GM12878 (cell line): Measurements from ENCODE around the gene TXNDC17. TPM values are rescaled to one million over a fixed set of nuclear protein-coding genes. Genes with fewer than 3 reads are reported as not detected.

Experiments used
- ATAC-seq: fragments of 200-7000 bp; cut with Tn5 transposase; 3 replicates; pipeline ENCODE4 v1.9.1; 2020; ENCODE audit warnings: mild to moderate bottlenecking, moderate library complexity
- BruUV-seq: library from RNA; stranded (reverse); fragments of 400-500 nt; replicated peaks from 2 replicates; lab custom pipeline; 2021; lab: Mats Ljungman, UMichigan
- CTCF ChIA-PET: fragments of 300-600 bp; sonication (Branson Sonifier 250); formaldehyde crosslinking; extraction: SDS; loops from one replicate; lab custom pipeline; 2021; ENCODE audit warnings: inconsistent platforms; lab: Yijun Ruan, JAX
- POLR2A ChIA-PET: fragments of 350-600 bp; formaldehyde crosslinking; extraction: SDS; loops from one replicate; lab custom pipeline; 2021; ENCODE audit warnings: inconsistent platforms; lab: Charles Lee
- RAD21 ChIA-PET: fragments of 300-600 bp; sonication (Branson Sonifier 250); formaldehyde crosslinking; loops from one replicate; lab custom pipeline; 2023; ENCODE audit warnings: antibody characterized with exemption; ENCODE audit not compliant: unreplicated experiment; lab: Charles Lee
- SMC1A ChIA-PET: fragments of 300-600 bp; sonication (Branson Sonifier 250); formaldehyde crosslinking; loops from one replicate; lab custom pipeline; 2023; ENCODE audit not compliant: unreplicated experiment, uncharacterized antibody; lab: Charles Lee
- DNase-seq: peaks from one replicate; pipeline ENCODE4 v3.0.0-alpha.2; 2011; ENCODE audit warnings: low read depth, low spot score
- FAIRE-seq: peaks from 3 replicates; lab custom pipeline; 2011; peaks lifted over from hg19 to GRCh38; lab: Jason Lieb, UNC
- H2AFZ ChIP-seq: 2 replicates; pipeline ENCODE4 v1.6.0; 2011; ENCODE audit warnings: low read depth, low read length, control low read depth; ENCODE audit not compliant: control insufficient read depth
- H3K27ac ChIP-seq: 2 replicates; pipeline ENCODE4 v1.5.1; 2011; ENCODE audit warnings: control low read depth; ENCODE audit not compliant: control insufficient read depth, insufficient read depth
- H3K27me3 ChIP-seq, 2 experiments: replicated peaks in 1 of 2; 2 replicates each; pipeline versions ENCODE4 v1.6.0 to v1.6.1; 2011; ENCODE audit warnings: low read length in 1 of 2; ENCODE audit not compliant: control insufficient read depth in 2 of 2, insufficient read depth in 2 of 2
- H3K36me3 ChIP-seq, 2 experiments: 2 replicates each; pipeline ENCODE4 v1.5.1; 2011; ENCODE audit warnings: low read length in 1 of 2; ENCODE audit not compliant: control insufficient read depth in 2 of 2, insufficient read depth in 2 of 2
- H3K4me1 ChIP-seq: 2 replicates; pipeline ENCODE4 v1.6.1; 2011; ENCODE audit warnings: mild to moderate bottlenecking, low read length, moderate library complexity, mixed read lengths; ENCODE audit not compliant: control insufficient read depth, insufficient read depth
- H3K4me2 ChIP-seq: 2 replicates; pipeline ENCODE4 v1.6.0; 2011; ENCODE audit warnings: control low read depth; ENCODE audit not compliant: control insufficient read depth, insufficient read depth
- H3K4me3 ChIP-seq: fragments of 200-600 bp; sonication (generic); 2 replicates; pipeline ENCODE4 v1.5.1; 2016
- H3K79me2 ChIP-seq: 2 replicates; pipeline ENCODE4 v1.6.0; 2011; ENCODE audit warnings: low read length; ENCODE audit not compliant: control insufficient read depth, insufficient read depth
- H3K9ac ChIP-seq: 2 replicates; pipeline ENCODE4 v1.8.0; 2011; ENCODE audit warnings: low read length, control low read depth, mixed read lengths; ENCODE audit not compliant: control insufficient read depth, insufficient read depth
- H3K9me3 ChIP-seq: replicated peaks from 3 replicates; pipeline ENCODE4 v1.5.1; 2011; ENCODE audit warnings: mild to moderate bottlenecking, low read length; ENCODE audit not compliant: control insufficient read depth, insufficient read depth
- H4K20me1 ChIP-seq: 2 replicates; pipeline ENCODE4 v1.6.0; 2011; ENCODE audit not compliant: control insufficient read depth, insufficient read depth
- CHD2 ChIP-seq: IDR thresholded peaks from 2 replicates; pipeline ENCODE4 v1.6.1; 2011; ENCODE audit warnings: low read depth, low read length, improper control_type of control experiment, borderline replicate concordance
- EED ChIP-seq: sonication (generic); IDR thresholded peaks from 2 replicates; pipeline ENCODE4 v1.6.1; 2016; ENCODE audit warnings: antibody characterized with exemption, low read depth
- POLR2A ChIP-seq: IDR thresholded peaks from 2 replicates; pipeline ENCODE4 v1.6.1; 2011; ENCODE audit warnings: low read depth, mild to moderate bottlenecking, low read length
- RBBP5 ChIP-seq: fragments of 200-600 bp; sonication (generic); conservative IDR thresholded peaks from 2 replicates; pipeline ENCODE4 v1.6.1; 2016
- TAF1 ChIP-seq: IDR thresholded peaks from 2 replicates; pipeline ENCODE4 v1.6.1; 2011; ENCODE audit warnings: mild to moderate bottlenecking, low read depth, low read length, borderline replicate concordance
- YY1 ChIP-seq: IDR thresholded peaks from 2 replicates; pipeline ENCODE4 v1.6.1; 2011; ENCODE audit warnings: low read depth, mild to moderate bottlenecking, low read length
- ZBTB4 ChIP-seq: fragments of 450-650 bp; formaldehyde crosslinking; IDR thresholded peaks from 2 replicates; pipeline ENCODE4 v1.4.0; 2022; ENCODE audit warnings: mild to moderate bottlenecking, moderate library complexity
- WGBS: methylation state at CpG from one replicate; pipeline ENCODE4 v1.1.6; 2016; ENCODE audit warnings: low lambda C conversion rate; ENCODE audit not compliant: insufficient replicate concordance, insufficient coverage; ENCODE audit errors: missing lambda C conversion rate; 5-methylcytosine and 5-hydroxymethylcytosine counted together
- in situ Hi-C: fragments of 300-500 bp; cut with MboI; formaldehyde crosslinking; loops from 9 replicates; pipeline ENCODE4 v1.14.3; 2018; ENCODE audit warnings: mixed read lengths
- intact Hi-C: fragments of 100-400 bp; cut with micrococcal nuclease; formaldehyde crosslinking; loops from one replicate; pipeline ENCODE4 v1.14.2; 2022; ENCODE audit not compliant: unreplicated experiment
- polyA plus RNA-seq, 11 experiments: library from polyadenylated mRNA; depleted of rRNA in 4 of 11; unstranded in 6 of 11; stranded (reverse) in 5 of 11; fragments of >200 nt; fragmentation: Nextera tagmentation in 4 of 11; fragmentation: Illumina TruSeq in 1 of 11; extraction: Ambion mirVana in 4 of 11; extraction: Trizol in 1 of 11; gene quantifications; 1 replicate in 1 of 11; 2 replicates in 10 of 11; pipeline versions ENCODE4 v1.2.1 to v1.2.3, GENCODE V29; 2011 to 2016; ENCODE audit warnings: inconsistent platforms in 2 of 11, missing spikeins in 2 of 11, low read depth in 1 of 11
- total RNA-seq, 4 experiments: library from RNA; depleted of rRNA in 3 of 4; stranded (reverse); fragments of >200 nt in 3 of 4; fragmentation: Illumina TruSeq in 1 of 4; extraction: Trizol in 1 of 4; gene quantifications; 2 replicates each; pipeline versions ENCODE4 v1.2.1 to v1.2.3, GENCODE V29; 2013 to 2021

Gene TXNDC17
- total and polyA plus RNA-seq, 10 of the 15 experiments (the other 5 are each of a cell fraction or from before 2014, with no cell fraction given), result 124 to 957 (median 216) TPM

DNA sequence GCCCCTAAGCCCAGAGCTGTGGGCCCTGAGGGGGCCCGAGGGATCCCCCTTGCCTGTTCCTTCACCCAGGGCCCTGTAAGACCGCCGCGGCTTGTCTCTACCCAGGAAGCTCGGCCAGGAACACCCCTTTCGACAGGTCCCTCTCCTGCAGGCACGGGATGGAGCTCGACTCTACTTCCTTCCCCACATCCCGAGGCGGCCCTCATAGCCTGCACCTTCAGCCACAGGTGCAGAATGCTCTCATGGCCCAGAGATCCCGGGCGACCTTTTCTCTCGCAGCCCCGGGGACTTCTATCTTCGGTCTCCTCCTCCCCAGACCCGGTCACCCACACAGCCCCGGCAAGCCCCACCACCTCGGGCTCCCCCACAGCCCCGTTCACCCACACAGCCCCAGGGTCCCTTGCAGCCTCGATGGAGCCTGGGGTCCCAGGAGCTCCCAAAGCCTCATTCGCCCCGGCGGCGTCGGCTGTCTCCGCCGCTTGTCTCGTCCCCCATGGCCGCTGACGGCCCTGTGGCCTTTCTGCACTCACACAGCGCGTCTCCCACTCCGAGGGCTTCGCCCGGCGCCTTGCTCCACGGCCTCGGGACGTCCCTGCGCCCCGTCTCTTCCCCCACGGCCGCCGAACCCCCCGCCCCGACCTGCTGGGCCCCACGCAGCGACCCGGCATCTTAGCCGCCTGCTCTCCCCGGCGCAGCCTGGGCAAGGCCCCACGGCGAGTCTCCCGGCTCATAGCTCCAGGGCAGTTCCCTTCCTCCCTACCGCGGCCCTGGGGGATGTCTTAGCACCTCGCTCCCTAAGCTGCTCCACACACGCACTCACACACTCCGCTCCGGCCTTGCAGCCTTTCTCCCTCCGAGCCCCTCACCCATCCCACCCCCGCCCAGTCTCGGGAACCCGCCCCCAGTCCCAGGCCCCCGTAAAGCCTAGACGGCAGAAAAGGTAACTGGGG lies 999 bp upstream of the TXNDC17 start:
- H3K4me3 ChIP-seq, result peak overlapping the region; percentile 87
- no peaks in the 10 kb centered on the region for H3K9me3 ChIP-seq
- H3K4me2 ChIP-seq, result peak overlapping the region; percentile 88
- peak; percentile 61 for ATAC-seq
- H3K9ac ChIP-seq, result peak overlapping the region; percentile 84
- ChIA-PET POLR2A (interaction anchor here (0.8 to 1.4 kb wide), 3 partner anchors 10 to 52 kb away, joined by 3 to 4 read pairs (median 3); partner anchors contain the start of genes C17orf100 and MED31), SMC1A (interaction anchor here (1.0 kb wide), 1 partner anchor 167 kb away, joined by 3 read pairs; no protein-coding TSS in a partner anchor), CTCF (interaction anchor here (0.5 to 1.5 kb wide), 3 partner anchors 9 to 816 kb away, joined by 3 to 5 read pairs (median 3); no protein-coding TSS in a partner anchor), RAD21 (interaction anchor here (0.6 to 1.1 kb wide), 3 partner anchors 11 to 167 kb away, joined by 3 to 4 read pairs (median 3); no protein-coding TSS in a partner anchor)
- intact Hi-C loops (loop anchor here (1.0 kb wide), 1 partner anchor 11 kb away; the partner anchor contains the start of genes C17orf100 and MED31), in situ Hi-C loops (no loop called here)
- peak overlapping the region; percentile 96 for H2AFZ ChIP-seq
- peaks cover 11% of the 10 kb centered on the region; the same call in 1 of the 2 replicates for H3K4me1 ChIP-seq
- FAIRE-seq, result no peak
- peaks cover 0 to 12% of the 10 kb centered on the region in 2 experiments; a peak in 1 of 4 replicates for H3K36me3 ChIP-seq
- peak overlapping the region; percentile 83 for H3K27ac ChIP-seq
- TF ChIP-seq POLR2A (peak; percentile 22; the same call in 1 of the 2 replicates), RBBP5 (no peak), ZBTB4 (CRISPR knock-in tag) (no peak), EED (no peak), CHD2 (no peak), YY1 (0 out of 2 replicates have a peak, but pooled peaks have one; percentile 38), TAF1 (no peak)
- H4K20me1 ChIP-seq, result no peaks in the 10 kb centered on the region
- no peaks in the 10 kb centered on the region for H3K27me3 ChIP-seq
- BruUV-seq, result no TSS peak
- H3K79me2 ChIP-seq, result peaks cover 33% of the 10 kb centered on the region
- WGBS, result 0% methylated on average over 43 of the region's 67 CpGs
- DNase-seq, result no peak
